T47D (cell line): ENCODE measurements around the gene ZBTB8B.
"Not testable (repeated sequence)": the region's sequence is repeated elsewhere in the genome, so short reads cannot be mapped to it uniquely, and the experiment has no call there.

ENCODE experiments used
- DNase-seq, 2 experiments: peaks; one replicate each; pipeline versions ENCODE4 v3.0.0 to v3.0.0-alpha.2; 2011 to 2012; ENCODE audit warnings: low read depth in 1 of 2, low spot score in 1 of 2
- JUND ChIP-seq: IDR thresholded peaks from 2 replicates; pipeline ENCODE4 v1.6.1; 2012; ENCODE audit warnings: low read depth
- in situ Hi-C: cut with HindIII; loops from 2 replicates; pipeline ENCODE4 v1.10.0; 2016; ENCODE audit warnings: low sequenced_read_pairs, low pct_unique_long_range_greater_than_20kb

Gene ZBTB8B

GRCh38 chr1:32454726-32455125, 10.1 kb upstream of the ZBTB8B start:
- in situ Hi-C loops = no loop called here
- DNase-seq = no peak
- TF ChIP-seq JUND = no peak

GRCh38 chr1:32455958-32456357, 8.9 kb upstream of the ZBTB8B start:
- in situ Hi-C loops = no loop called here
- DNase-seq = no peak
- TF ChIP-seq JUND = no peak

- DNase-seq, in situ Hi-C loops: not testable (repeated sequence)
These were observed 6.1 kb upstream of the ZBTB8B start for GRCh38 chr1:32458798-32459197.

GRCh38 chr1:32462977-32463376, 1.9 kb upstream of the ZBTB8B start:
- in situ Hi-C loops, DNase-seq: not testable (repeated sequence)

GRCh38 chr1:32464191-32464715, 619 bp upstream of the ZBTB8B start:
- in situ Hi-C loops = no loop called here
- no peak for DNase-seq
- no peak for TF ChIP-seq JUND

- DNase-seq = no peak
- in situ Hi-C loops = no loop called here
- TF ChIP-seq JUND = no peak
These were observed 684 bp downstream of the ZBTB8B start for GRCh38 chr1:32465578-32465933.

- no peak for DNase-seq
- in situ Hi-C loops = no loop called here
- no peak for TF ChIP-seq JUND
These were observed 1.9 kb downstream of the ZBTB8B start for GRCh38 chr1:32466761-32467160.

- in situ Hi-C loops = no loop called here
- TF ChIP-seq JUND = no peak
- DNase-seq = no peak
These were observed 3.9 kb downstream of the ZBTB8B start for GRCh38 chr1:32468791-32469190.

GRCh38 chr1:32470431-32470830, 5.6 kb downstream of the ZBTB8B start:
- in situ Hi-C loops = no loop called here
- no peak for DNase-seq
- TF ChIP-seq JUND = no peak

- DNase-seq = no peak
- in situ Hi-C loops = no loop called here
- no peak for TF ChIP-seq JUND
These were observed 6.3 kb downstream of the ZBTB8B start for GRCh38 chr1:32470991-32471694.

- DNase-seq = no peak
- in situ Hi-C loops = no loop called here
- TF ChIP-seq JUND = no peak
These were observed 7.0 kb downstream of the ZBTB8B start for GRCh38 chr1:32471695-32472362.

- DNase-seq, in situ Hi-C loops: not testable (repeated sequence)
These were observed 8.1 kb downstream of the ZBTB8B start for GRCh38 chr1:32472966-32473365.

GRCh38 chr1:32474954-32475353, 10.1 kb downstream of the ZBTB8B start:
- TF ChIP-seq JUND = no peak
- no peak for DNase-seq
- in situ Hi-C loops = no loop called here

GRCh38 chr1:32480003-32480402, 15.1 kb downstream of the ZBTB8B start:
- TF ChIP-seq JUND = no peak
- no peak for DNase-seq
- in situ Hi-C loops = no loop called here
